H1 (cell line): ENCODE data around the gene RPL7A.

ENCODE experiments used
- CTCF ChIP-seq, 3 experiments: IDR thresholded peaks; 1 replicate in 2 of 3; 2 replicates in 1 of 3; pipeline versions ENCODE4 v1.5.1 to v1.6.1; 2011; ENCODE audit warnings: low read length in 3 of 3, mild to moderate bottlenecking in 3 of 3, inconsistent platforms in 2 of 3, low read depth in 1 of 3, moderate library complexity in 1 of 3; ENCODE audit not compliant: insufficient read depth in 1 of 3; ENCODE audit errors: control extremely low read depth in 1 of 3
- POLR2A ChIP-seq, 2 experiments: IDR thresholded peaks; 1 replicate in 1 of 2; 2 replicates in 1 of 2; pipeline ENCODE4 v1.6.1; 2011; ENCODE audit warnings: low read depth in 2 of 2, low read length in 2 of 2, mild to moderate bottlenecking in 2 of 2; ENCODE audit errors: control extremely low read depth in 1 of 2
- RFX5 ChIP-seq: IDR thresholded peaks from 2 replicates; pipeline ENCODE4 v1.6.1; 2011; ENCODE audit warnings: low read depth, low read length, improper control_type of control experiment, borderline replicate concordance

GRCh38 chr9:133386338-133386737 lies 38.3 kb downstream of the RPL7A start:
- TF ChIP-seq CTCF (IDR thresholded peaks at IDR 0.05; ENCODE audit: control extremely low read depth in 1 of 3, insufficient read depth in 1 of 3, low read depth in 1 of 3, low read length in 3 of 3) = no peak
- TF ChIP-seq POLR2A (IDR thresholded peaks at IDR 0.05; ENCODE audit: control extremely low read depth in 1 of 2, low read depth in 2 of 2, low read length in 2 of 2) = no peak
- no peak for TF ChIP-seq RFX5
